HG03139 (cell line): ENCODE measurements around the gene ENOSF1.

ENCODE experiments used
- ATAC-seq: cut with Tn5 transposase; IDR thresholded peaks from one replicate; pipeline ENCODE4 v1.9.1; 2021; ENCODE audit not compliant: unreplicated experiment

The ENOSF1 gene

GRCh38 chr18:675307-675706, 37.1 kb downstream of the ENOSF1 start:
- ATAC-seq = no peak

- no peak for ATAC-seq
These were observed 38.7 kb downstream of the ENOSF1 start for GRCh38 chr18:673769-674168.

DNA sequence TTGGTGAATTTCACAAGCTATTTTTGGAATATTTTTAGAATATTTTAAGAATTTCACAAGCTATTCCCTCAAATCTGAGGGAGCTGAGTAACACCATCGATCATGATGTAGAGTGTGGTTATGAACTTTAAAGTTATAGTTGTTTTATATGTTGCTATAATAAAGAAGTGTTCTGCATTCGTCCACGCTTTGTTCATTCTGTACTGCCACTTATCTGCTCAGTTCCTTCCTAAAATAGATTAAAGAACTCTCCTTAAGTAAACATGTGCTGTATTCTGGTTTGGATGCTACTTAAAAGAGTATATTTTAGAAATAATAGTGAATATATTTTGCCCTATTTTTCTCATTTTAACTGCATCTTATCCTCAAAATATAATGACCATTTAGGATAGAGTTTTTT, 39.1 kb downstream of the ENOSF1 start:
- no peak for ATAC-seq

DNA sequence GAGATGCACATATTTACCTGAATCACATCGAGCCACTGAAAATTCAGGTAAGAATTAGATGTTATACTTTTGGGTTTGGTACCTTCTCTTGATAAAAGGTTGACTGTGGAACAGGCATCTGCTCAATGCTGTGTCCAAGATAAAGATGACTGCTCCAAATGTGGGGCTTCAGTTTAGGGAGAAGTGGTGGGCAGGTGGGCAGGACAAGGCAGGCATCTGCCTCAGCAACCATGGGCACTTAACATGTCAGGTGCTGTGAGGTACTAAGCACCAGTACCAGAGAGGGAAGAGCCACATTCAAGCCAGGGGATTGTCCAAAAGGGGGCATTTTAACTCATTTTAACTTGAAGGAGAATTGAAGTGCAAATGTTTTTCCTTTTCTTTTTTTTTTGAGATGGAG, 41.0 kb downstream of the ENOSF1 start:
- no peak for ATAC-seq

GRCh38 chr18:670522-670921, 41.9 kb downstream of the ENOSF1 start:
- no peak for ATAC-seq

DNA sequence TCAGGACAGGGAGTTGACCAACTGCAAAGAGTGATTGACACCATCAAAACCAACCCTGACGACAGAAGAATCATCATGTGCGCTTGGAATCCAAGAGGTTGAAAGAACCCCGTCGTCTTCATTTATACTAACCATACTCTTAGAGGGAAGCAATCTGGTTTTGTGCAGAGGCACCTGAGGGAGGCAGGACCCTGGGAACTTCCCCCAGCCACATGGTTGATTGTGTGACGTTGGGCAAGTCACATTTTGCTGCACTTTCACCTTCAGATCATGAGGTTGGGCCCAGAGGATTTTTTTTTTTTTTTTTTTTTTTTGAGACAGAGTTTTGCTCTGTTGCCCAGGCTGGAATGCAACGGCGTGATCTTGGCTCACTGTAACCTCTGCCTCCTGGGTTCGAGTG, 43.4 kb downstream of the ENOSF1 start:
- no peak for ATAC-seq

DNA sequence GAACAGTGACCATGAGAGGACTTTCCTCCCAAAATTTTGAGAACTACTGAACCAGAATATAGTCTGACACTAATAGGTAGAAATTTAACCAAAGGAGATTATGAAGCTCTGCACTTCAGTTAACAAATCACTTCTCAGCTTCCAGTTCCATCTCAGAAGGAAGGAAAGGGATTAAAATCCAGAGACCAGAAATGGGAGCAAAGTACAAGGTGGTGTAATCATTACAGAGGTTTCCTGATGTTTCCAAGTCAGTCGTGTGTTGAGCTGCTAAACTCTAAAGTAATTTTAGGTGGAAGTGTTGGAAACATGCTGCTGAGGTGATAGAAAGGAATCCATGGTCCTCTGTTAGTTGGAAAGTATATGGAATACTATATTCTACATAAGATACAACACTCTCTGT, 44.2 kb downstream of the ENOSF1 start:
- ATAC-seq = no peak

- no peak for ATAC-seq
These were observed 45.8 kb downstream of the ENOSF1 start for GRCh38 chr18:666628-667027.

GRCh38 chr18:666177-666576, 46.3 kb downstream of the ENOSF1 start:
- no peak for ATAC-seq

GRCh38 chr18:662197-662596, 50.2 kb downstream of the ENOSF1 start:
- ATAC-seq = no peak

DNA sequence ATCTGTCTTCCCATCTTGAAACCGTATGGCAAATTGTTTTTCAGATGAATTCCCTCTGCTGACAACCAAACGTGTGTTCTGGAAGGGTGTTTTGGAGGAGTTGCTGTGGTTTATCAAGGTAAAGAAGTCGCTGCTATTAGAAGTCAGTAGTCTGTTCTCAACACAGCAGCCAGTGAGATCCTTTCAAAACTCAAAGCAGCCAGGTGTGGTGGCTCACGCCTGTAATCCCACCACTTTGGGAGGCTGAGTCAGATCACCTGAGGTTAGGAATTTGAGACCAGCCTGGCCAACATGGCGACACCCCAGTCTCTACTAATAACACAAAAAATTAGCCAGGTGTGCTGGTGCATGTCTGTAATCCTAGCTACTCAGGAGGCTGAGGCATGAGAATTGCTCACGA, 52.8 kb downstream of the ENOSF1 start:
- ATAC-seq = no peak

DNA sequence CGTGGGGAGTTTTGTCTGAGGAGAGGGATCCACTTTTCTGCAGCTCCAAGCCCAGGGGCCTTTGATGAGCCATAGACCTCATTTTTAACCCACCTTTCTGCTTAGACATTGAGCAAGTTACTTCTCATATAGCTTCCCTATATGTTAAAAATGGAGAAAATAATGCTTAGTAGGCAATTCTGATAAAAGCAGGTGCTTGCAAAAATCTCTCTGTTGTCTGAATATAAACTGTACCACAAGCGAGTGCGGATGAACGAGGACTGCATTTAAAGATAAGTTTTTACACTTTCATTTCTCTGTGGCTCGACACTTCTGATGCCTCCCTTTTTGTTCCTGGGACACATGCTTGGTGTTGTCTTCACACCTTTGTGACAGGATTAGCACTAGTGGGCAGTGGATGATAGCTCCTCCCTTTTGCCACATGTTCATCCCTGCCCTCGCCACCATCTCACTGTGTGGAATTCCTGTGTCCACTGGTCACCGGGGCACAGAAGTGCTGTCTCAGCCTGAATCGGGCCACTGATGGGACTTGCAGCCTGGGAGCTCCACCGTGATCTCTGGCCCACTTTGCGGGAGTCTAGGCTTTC, 53.4 kb downstream of the ENOSF1 start:
- no peak for ATAC-seq

- peak; percentile 48 for ATAC-seq
These were observed 54.2 kb downstream of the ENOSF1 start for GRCh38 chr18:658001-658946.

- ATAC-seq = peak; percentile 43
These were observed 55.0 kb downstream of the ENOSF1 start, which contains the start of gene TYMS for GRCh38 chr18:657311-658000. TSS of gene TYMS (plus strand) at chr18:657653. CDS start at chr18:657743, 90 bp downstream.

DNA sequence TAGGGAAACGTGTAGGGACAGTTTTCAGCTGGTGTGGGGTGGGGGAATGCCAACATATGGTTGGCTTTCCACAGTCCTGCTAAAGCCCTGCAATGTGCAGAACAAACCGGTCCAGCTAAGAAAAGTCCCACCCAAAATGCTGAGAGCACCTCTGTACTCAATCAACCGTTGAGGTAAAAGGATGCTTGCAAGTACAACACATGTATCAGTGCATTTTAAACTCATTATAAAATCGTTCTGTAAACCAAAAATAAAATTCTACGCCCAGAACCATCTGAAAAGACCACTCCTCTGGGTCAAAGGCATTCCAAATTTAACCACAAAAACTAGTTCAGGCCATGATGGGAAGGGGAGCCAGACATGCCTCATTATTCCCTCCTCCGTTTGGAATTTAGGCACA, 57.0 kb downstream of the ENOSF1 start:
- no peak for ATAC-seq

GRCh38 chr18:654601-655000, 57.8 kb downstream of the ENOSF1 start:
- ATAC-seq = no peak

DNA sequence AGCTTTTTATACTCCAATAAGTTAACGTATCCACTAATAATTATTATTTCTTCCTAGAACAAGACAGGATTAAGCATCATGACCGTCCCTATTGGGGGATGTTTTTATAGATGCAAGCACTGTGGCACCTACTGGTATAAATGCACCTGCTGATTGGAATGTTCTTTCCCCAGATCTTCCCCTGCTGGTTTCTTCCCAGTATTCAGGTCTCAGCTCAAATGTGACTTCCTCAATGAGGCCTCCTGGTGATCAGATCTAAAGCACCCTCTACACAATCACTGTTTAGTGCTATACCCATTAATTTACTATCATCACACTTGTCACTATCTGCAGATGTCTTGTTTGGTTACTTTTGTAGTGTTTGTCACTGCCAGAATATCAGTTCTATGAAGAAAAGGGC, 58.9 kb downstream of the ENOSF1 start:
- no peak for ATAC-seq

DNA sequence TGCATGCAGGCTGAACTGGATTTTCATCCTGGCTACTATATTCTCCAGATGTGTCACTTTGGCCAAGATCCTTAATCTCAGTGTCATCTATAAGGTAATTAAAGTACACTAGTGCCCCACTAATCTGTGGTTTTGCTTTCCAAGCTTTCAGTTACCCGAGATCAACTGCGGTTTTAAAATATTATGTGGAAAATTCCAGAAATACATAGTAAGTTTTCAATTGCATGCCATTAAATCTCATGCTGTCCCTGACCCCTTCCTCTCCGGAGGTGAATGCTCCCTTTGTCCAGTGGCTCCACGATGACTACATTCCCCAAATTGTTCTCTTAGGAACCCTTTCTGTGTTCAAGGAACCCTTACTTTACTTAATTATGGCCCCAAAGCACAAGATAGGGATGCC, 60.3 kb downstream of the ENOSF1 start:
- ATAC-seq = no peak

GRCh38 chr18:650428-650858, 62.0 kb downstream of the ENOSF1 start:
- ATAC-seq = peak; percentile 92

GRCh38 chr18:649341-649740, 63.1 kb downstream of the ENOSF1 start:
- no peak for ATAC-seq

GRCh38 chr18:647304-647703, 65.1 kb downstream of the ENOSF1 start:
- no peak for ATAC-seq
